T-helper 17 cell (primary cell): ENCODE measurements around the gene ALOXE3. TPM values are rescaled to one million over a fixed set of nuclear protein-coding genes. Genes with fewer than 3 reads are reported as not detected.

ENCODE experiments used
- ATAC-seq: fragments of 150-1000 bp; cut with Tn5 transposase; 2 replicates; pipeline ENCODE4 v1.10.0; 2021; ENCODE audit warnings: mild to moderate bottlenecking, moderate library complexity
- DNase-seq, 3 donors: peaks; one replicate each; pipeline versions ENCODE4 v3.0.0 to v3.0.0-alpha.2; 2020 to 2021
- H3K9me3 ChIP-seq: one replicate; pipeline ENCODE4 v1.7.0; 2013; ENCODE audit warnings: low read length, mild to moderate bottlenecking; ENCODE audit not compliant: control insufficient read depth, poor library complexity, severe bottlenecking
- H3K27ac Mint-ChIP-seq: one replicate; pipeline ENCODE4 v1.8.0; 2022; ENCODE audit warnings: mild to moderate bottlenecking, moderate library complexity, mixed read lengths
- H3K27me3 Mint-ChIP-seq: one replicate; pipeline ENCODE4 v1.8.0; 2022; ENCODE audit warnings: mixed read lengths
- H3K36me3 Mint-ChIP-seq: one replicate; pipeline ENCODE4 v1.8.0; 2022; ENCODE audit warnings: low read depth, mixed read lengths
- H3K4me1 Mint-ChIP-seq: one replicate; pipeline ENCODE4 v1.8.0; 2022; ENCODE audit warnings: mild to moderate bottlenecking, mixed read lengths
- H3K4me3 Mint-ChIP-seq: one replicate; pipeline ENCODE4 v1.8.0; 2022; ENCODE audit warnings: mild to moderate bottlenecking, moderate library complexity, mixed read lengths
- total RNA-seq, 4 donors: library from RNA in 2 of 4; stranded (reverse) in 2 of 4; gene quantifications; one replicate each; pipeline ENCODE4 v1.2.3 and lab custom pipeline; 2022 to 2026

ALOXE3 gene
- total RNA-seq, 2 donors from 2014 or later, result not detected

DNA sequence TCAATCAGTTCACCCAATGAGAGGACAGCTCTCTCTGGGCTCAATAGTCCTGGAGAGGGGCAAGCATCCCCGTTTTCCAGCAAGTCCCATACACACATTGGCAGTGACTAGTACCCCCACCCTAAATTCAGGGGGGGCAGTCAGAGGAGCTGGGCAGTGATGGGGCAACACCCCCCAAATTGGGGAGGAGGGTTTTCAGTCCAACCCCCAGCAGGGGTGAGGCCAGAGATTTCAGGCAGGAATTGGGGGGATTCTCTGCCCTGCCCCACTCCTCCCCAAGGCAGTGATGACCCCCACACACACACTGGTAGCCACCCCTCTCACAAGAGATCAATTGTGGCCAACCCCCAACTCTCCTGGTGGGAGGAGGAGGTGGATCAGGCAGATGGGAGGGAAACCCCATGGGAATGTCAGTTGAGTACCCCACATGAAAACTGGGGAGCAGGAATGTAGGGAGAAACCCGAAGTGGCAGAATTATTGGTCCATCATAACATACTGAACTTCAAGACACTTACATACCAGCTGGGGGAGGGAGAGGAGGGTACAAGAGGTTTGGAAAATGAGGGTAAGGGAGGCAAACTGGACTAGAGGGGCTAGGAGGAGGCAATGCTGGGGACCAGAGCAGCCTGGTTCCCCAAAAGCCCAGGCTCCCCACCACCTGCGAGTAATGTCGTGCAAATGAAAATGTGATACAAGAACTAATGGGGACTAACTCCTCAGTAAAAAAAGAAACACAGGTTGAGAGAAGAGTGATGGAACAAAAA is 41.3 kb upstream of the ALOXE3 start:
- H3K36me3 Mint-ChIP-seq, result peaks cover 8% of the 10 kb centered on the region
- peaks cover 50% of the 10 kb centered on the region for H3K4me1 Mint-ChIP-seq
- no peak for DNase-seq
- H3K9me3 ChIP-seq, result no peaks in the 10 kb centered on the region
- H3K27me3 Mint-ChIP-seq, result no peaks in the 10 kb centered on the region
- no peak for ATAC-seq
- no peak overlapping the region for H3K27ac Mint-ChIP-seq
- H3K4me3 Mint-ChIP-seq, result peak overlapping the region; percentile 2

DNA sequence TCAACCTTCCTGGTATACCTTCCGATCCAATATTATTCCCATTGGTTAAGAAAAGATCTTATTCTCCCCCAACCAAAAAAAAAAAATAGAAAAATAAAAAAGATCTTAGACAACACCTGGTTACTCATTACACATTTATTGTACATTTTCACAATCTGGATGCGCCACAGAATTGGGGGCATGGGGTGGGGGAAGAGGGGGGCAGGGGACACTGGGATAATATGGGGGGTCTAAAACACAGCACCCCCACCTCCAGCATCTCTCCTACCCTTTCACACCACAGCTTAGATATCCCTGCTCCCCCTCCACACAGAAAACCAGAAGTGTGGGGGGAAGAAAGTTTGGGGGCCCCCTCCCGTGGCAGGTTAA is 40.7 kb upstream of the ALOXE3 start:
- no peak for DNase-seq
- H3K4me3 Mint-ChIP-seq, result peak overlapping the region; percentile 73
- no peaks in the 10 kb centered on the region for H3K27me3 Mint-ChIP-seq
- no peak for ATAC-seq
- no peak overlapping the region for H3K27ac Mint-ChIP-seq
- H3K9me3 ChIP-seq, result no peaks in the 10 kb centered on the region
- peaks cover 54% of the 10 kb centered on the region for H3K4me1 Mint-ChIP-seq
- H3K36me3 Mint-ChIP-seq, result peaks cover 9% of the 10 kb centered on the region

DNA sequence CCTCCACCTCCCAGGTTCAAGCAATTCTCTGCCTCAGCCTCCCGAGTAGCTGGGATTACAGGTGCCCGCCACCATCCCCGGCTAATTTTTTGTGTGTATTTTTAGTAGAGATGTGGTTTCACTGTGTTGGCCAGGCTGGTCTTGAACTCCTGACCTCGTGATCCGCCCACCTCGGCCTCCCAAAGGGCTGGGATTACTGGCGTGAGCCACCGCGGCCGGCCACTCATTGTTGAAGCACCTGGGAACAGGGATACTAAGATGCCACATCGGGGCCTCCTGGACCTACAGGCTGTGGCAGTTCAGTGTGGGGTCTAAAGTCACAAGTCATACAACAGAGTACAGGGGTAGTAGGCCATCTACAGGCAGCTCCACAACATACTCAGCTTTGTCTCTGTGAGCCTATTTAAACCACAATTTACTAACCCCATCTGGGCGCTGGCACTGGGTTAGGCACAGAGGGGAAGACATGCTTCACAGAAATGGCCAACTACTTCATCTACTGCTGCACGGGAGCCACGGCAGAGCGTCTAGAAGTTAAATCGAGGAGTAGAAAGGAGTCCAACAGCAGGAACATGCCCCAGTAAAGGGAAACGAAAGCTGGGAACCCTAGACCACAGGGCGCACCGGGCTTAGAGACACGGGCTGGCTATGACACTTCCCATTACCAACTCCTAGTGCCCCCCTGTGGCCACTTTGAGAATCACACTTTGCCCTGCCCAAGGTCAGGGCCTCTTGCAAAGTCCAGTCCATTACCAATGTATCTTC is 40.1 kb upstream of the ALOXE3 start:
- H3K9me3 ChIP-seq, result no peaks in the 10 kb centered on the region
- H3K27ac Mint-ChIP-seq, result no peak overlapping the region
- DNase-seq (peak; percentile 72 to 89 (median 75)), ATAC-seq (peak; percentile 11)
- H3K4me1 Mint-ChIP-seq, result peaks cover 54% of the 10 kb centered on the region
- H3K4me3 Mint-ChIP-seq, result peak overlapping the region; percentile 73
- no peaks in the 10 kb centered on the region for H3K27me3 Mint-ChIP-seq
- H3K36me3 Mint-ChIP-seq, result peaks cover 12% of the 10 kb centered on the region

- peak; percentile 99 to 100 (median 99) for DNase-seq
- Mint-ChIP-seq H3K4me3 (no peak overlapping the region), H3K27me3 (no peaks in the 10 kb centered on the region), H3K36me3 (peaks cover 21% of the 10 kb centered on the region), H3K4me1 (peaks cover 63% of the 10 kb centered on the region), H3K27ac (no peak overlapping the region)
- H3K9me3 ChIP-seq, result no peaks in the 10 kb centered on the region
- ATAC-seq, result peak; percentile 75
Measured at GRCh38 chr17:8156246-8156992, 38.1 kb upstream of the ALOXE3 start.

- ATAC-seq, result no peak
- Mint-ChIP-seq H3K27ac (no peak overlapping the region), H3K27me3 (no peaks in the 10 kb centered on the region), H3K4me3 (no peak overlapping the region), H3K4me1 (peaks cover 63% of the 10 kb centered on the region), H3K36me3 (peaks cover 22% of the 10 kb centered on the region)
- no peak for DNase-seq
- H3K9me3 ChIP-seq, result no peaks in the 10 kb centered on the region
Measured at GRCh38 chr17:8155996-8156245, 37.6 kb upstream of the ALOXE3 start.

GRCh38 chr17:8155231-8155995 is 37.1 kb upstream of the ALOXE3 start:
- Mint-ChIP-seq H3K27me3 (no peaks in the 10 kb centered on the region), H3K36me3 (peaks cover 21% of the 10 kb centered on the region)
- H3K9me3 ChIP-seq, result no peaks in the 10 kb centered on the region

GRCh38 chr17:8154608-8155155 is 36.4 kb upstream of the ALOXE3 start:
- no peak for ATAC-seq
- H3K36me3 Mint-ChIP-seq, result peaks cover 17% of the 10 kb centered on the region
- H3K4me1 Mint-ChIP-seq, result peaks cover 57% of the 10 kb centered on the region

More at GRCh38 chr17:8155231-8155995, 37.1 kb upstream of the ALOXE3 start:
- Mint-ChIP-seq H3K4me3 (no peak overlapping the region), H3K4me1 (peaks cover 60% of the 10 kb centered on the region), H3K27ac (no peak overlapping the region)
- ATAC-seq, result no peak
- peak in 1 of 3 donors; percentile 15 for DNase-seq

GRCh38 chr17:8153957-8154607 is 35.8 kb upstream of the ALOXE3 start:
- DNase-seq (peak; percentile 86 to 95 (median 93)), ATAC-seq (peak; percentile 25)
- Mint-ChIP-seq H3K36me3 (peaks cover 17% of the 10 kb centered on the region), H3K4me1 (peaks cover 57% of the 10 kb centered on the region), H3K27ac (no peak overlapping the region), H3K4me3 (no peak overlapping the region), H3K27me3 (no peaks in the 10 kb centered on the region)
- no peaks in the 10 kb centered on the region for H3K9me3 ChIP-seq

More at GRCh38 chr17:8154608-8155155, 36.4 kb upstream of the ALOXE3 start:
- H3K27me3 Mint-ChIP-seq, result no peaks in the 10 kb centered on the region
- H3K9me3 ChIP-seq, result no peaks in the 10 kb centered on the region
- DNase-seq, result no peak
- H3K27ac Mint-ChIP-seq, result no peak overlapping the region
- H3K4me3 Mint-ChIP-seq, result no peak overlapping the region

- H3K27me3 Mint-ChIP-seq, result no peaks in the 10 kb centered on the region
- peak in 1 of 3 donors; percentile 14 for DNase-seq
- peaks cover 54% of the 10 kb centered on the region for H3K4me1 Mint-ChIP-seq
- no peaks in the 10 kb centered on the region for H3K9me3 ChIP-seq
- H3K4me3 Mint-ChIP-seq, result no peak overlapping the region
- no peak for ATAC-seq
- no peak overlapping the region for H3K27ac Mint-ChIP-seq
- peaks cover 17% of the 10 kb centered on the region for H3K36me3 Mint-ChIP-seq
Measured at GRCh38 chr17:8153525-8153956, 35.2 kb upstream of the ALOXE3 start.

DNA sequence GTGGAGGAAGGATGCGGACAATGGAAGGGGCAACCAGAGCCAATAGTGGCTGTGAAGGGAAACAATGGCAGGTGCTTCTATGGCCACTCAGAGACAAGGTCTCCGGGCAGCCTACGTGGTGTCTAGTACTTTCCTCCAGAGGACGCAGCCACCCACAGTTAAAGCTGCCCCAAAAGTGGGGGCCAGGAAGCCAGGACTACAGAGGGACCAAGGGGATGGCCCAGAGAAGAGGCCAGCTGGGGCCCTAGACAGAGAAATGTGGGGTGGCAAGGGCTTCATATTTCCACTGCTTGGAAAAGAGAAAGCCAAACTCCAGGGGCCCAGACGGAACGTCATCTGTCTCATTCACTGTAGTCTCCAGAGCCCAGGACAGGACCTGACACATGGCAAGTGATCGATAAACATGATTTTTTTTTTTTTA is 34.7 kb upstream of the ALOXE3 start:
- Mint-ChIP-seq H3K4me1 (peaks cover 56% of the 10 kb centered on the region), H3K36me3 (peaks cover 22% of the 10 kb centered on the region), H3K27me3 (no peaks in the 10 kb centered on the region), H3K27ac (no peak overlapping the region), H3K4me3 (no peak overlapping the region)
- DNase-seq (no peak), ATAC-seq (no peak)
- H3K9me3 ChIP-seq, result no peaks in the 10 kb centered on the region

DNA sequence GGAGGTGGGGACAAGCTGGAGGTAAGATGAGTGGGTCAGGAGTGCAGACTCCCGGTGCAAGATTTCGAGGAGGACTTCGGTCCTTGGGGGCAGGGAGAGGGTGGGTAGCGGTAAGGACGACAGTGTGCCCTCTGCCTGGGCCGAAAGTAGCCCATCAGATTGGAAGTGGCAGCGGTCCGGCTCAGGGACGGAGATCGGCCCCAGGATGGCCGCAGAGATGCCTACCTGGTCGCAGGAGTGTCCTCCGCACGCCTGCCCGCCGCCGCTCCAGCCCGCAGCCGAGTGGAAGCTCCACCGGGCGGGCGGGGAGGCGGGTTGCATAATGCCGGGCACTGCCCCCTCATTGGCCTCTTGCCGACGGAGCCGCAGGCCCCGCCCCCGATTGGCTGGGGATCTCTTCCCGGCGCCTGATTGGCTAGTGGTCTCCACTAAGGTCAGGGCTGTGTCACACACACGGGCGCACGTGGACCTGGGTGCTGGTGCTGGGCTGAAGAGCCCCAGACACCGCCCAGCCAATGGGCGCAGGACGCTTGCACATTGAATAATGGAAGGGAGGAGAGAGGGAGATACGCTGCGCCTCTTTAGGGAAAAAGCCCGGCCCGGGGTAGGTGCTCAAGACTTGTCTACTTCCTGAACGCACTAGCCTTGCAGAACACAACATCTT is 33.9 kb upstream of the ALOXE3 start, which contains the start of gene PER1:
Gene PER1 (minus strand): TSS at position 293 of the 664 bp plus-strand sequence. CDS start 1,698 bp downstream, outside the sequence.
- Mint-ChIP-seq H3K4me1 (peaks cover 62% of the 10 kb centered on the region), H3K27me3 (no peaks in the 10 kb centered on the region), H3K27ac (no peak within 1 kb of the TSS), H3K4me3 (no peak within 1 kb of the TSS), H3K36me3 (peaks cover 22% of the 10 kb centered on the region)
- DNase-seq, result peak; percentile 78 to 88 (median 85)
- no peaks in the 10 kb centered on the region for H3K9me3 ChIP-seq
- peak; percentile 31 for ATAC-seq
